A549 (cell line): ENCODE measurements around the gene ADCY3.

Source experiments
- CEBPB ChIP-seq, 2 experiments: fragments of >200 bp in 1 of 2; sonication (Bioruptor Twin) in 1 of 2; formaldehyde crosslinking in 1 of 2; IDR thresholded peaks; 2 replicates each; pipeline ENCODE4 v1.6.1; 2012 to 2016
- ELK1 ChIP-seq: fragments of 150-350 bp; IDR thresholded peaks from 2 replicates; pipeline ENCODE4 v1.6.1; 2014; ENCODE audit warnings: low read depth, mild to moderate bottlenecking, low read length
- MAFK ChIP-seq: fragments of 450-650 bp; IDR thresholded peaks from 2 replicates; pipeline ENCODE4 v1.6.1; 2014; ENCODE audit not compliant: partially characterized antibody
- POLR2A ChIP-seq: IDR thresholded peaks from 2 replicates; pipeline ENCODE4 v1.6.1; 2012; ENCODE audit warnings: mild to moderate bottlenecking, low read length
- RCOR1 ChIP-seq: fragments of 150-350 bp; IDR thresholded peaks from 2 replicates; pipeline ENCODE4 v1.6.1; 2014; ENCODE audit warnings: antibody characterized with exemption, low read length, low read depth
- REST ChIP-seq: fragments of 200-600 bp; sonication (generic); IDR thresholded peaks from 2 replicates; pipeline ENCODE4 v1.6.1; 2016; ENCODE audit warnings: antibody characterized with exemption, mild to moderate bottlenecking, moderate library complexity
- SMC3 ChIP-seq: fragments of >200 bp; sonication (Bioruptor Twin); formaldehyde crosslinking; IDR thresholded peaks from 3 replicates; pipeline ENCODE4 v1.6.1; 2018; ENCODE audit warnings: inconsistent platforms
- TF ChIP-seq, protein P1 (sequence below): fragments of >200 bp; sonication (Bioruptor Twin); formaldehyde crosslinking; IDR thresholded peaks from 3 replicates; pipeline ENCODE4 v1.5.1; 2016

DNA sequence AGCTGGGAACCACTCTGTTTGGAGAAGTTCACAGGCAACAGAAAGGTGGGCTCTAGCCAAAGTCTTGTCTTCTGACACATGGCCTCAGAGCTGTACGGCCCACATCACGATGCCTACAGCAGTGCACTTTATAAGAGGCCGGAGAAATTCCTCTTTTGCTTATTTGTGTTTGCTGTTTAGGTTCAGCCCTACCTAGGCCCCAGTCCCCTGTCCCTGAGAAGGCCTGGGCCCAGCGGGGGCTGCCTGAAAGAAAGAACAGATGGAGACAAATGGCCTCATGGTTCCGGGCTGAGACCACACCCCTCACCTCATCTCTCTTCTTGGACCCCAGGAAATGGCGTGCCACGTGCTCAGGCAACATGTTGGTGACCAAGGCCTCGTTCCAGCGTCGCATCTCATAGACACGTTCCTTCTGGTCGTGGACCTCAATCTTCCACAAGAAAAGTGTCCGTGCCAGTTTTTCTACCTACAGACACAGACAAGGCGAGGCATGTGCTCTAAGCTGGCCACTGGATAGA, 95.9 kb downstream of the ADCY3 start:
- TF ChIP-seq POLR2A (no peak), REST (no peak), RCOR1 (no peak), MAFK (no peak), ELK1 (no peak), CEBPB (IDR thresholded peaks at IDR 0.05) (no peak), SMC3 (no peak)
- TF ChIP-seq, protein P1, sequence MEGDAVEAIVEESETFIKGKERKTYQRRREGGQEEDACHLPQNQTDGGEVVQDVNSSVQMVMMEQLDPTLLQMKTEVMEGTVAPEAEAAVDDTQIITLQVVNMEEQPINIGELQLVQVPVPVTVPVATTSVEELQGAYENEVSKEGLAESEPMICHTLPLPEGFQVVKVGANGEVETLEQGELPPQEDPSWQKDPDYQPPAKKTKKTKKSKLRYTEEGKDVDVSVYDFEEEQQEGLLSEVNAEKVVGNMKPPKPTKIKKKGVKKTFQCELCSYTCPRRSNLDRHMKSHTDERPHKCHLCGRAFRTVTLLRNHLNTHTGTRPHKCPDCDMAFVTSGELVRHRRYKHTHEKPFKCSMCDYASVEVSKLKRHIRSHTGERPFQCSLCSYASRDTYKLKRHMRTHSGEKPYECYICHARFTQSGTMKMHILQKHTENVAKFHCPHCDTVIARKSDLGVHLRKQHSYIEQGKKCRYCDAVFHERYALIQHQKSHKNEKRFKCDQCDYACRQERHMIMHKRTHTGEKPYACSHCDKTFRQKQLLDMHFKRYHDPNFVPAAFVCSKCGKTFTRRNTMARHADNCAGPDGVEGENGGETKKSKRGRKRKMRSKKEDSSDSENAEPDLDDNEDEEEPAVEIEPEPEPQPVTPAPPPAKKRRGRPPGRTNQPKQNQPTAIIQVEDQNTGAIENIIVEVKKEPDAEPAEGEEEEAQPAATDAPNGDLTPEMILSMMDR, result no peak
